GM21360 (cell line): ENCODE data around the gene SLC39A9.

Source experiments
- ATAC-seq: cut with Tn5 transposase; IDR thresholded peaks from one replicate; pipeline ENCODE4 v1.9.1; 2021; ENCODE audit warnings: mild to moderate bottlenecking, moderate library complexity; ENCODE audit not compliant: unreplicated experiment

The SLC39A9 gene

GRCh38 chr14:69398053-69398817 is at the start of gene SLC39A9, which contains the start of gene ERH:
TSS of gene SLC39A9 (plus strand) at chr14:69398692. CDS start at chr14:69399370, 678 bp downstream.
TSS of gene ERH (minus strand) at chr14:69398299. CDS start at chr14:69398233, 66 bp downstream.
- peak; percentile 88 for ATAC-seq

DNA sequence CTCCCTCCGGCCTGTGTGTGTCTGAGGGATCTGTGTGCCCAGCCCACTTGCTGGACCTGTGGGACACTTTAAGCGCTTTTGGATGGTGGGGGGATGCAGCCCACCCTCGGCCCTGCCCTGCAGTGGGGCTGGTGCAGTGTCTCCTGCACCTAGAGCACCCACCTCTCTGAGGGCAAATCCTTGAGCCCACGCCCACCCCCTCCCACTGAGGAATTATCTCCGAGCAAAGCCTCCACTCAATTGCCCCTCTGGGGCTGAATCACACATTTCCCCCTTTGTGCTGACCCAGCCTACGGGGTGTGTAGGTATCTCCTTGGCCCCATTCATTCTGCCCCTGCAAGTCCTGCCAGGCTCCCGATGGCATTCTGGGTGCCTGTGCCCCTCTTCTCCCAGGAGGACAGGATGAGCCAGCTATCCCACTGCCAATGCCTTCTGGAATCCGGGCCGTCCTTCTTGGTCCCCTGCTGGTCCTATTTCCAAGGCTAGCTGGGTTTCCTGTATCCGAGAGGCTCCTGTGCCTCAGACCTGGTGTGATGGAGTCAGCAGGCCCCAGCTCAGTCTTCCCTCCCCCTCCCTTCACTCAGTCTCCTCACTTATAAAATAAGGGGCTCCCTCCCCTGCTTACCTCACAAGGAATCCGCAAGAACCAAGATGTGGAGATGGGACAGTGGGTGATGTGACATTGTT is 49.3 kb upstream of the SLC39A9 start:
- ATAC-seq = no peak

DNA sequence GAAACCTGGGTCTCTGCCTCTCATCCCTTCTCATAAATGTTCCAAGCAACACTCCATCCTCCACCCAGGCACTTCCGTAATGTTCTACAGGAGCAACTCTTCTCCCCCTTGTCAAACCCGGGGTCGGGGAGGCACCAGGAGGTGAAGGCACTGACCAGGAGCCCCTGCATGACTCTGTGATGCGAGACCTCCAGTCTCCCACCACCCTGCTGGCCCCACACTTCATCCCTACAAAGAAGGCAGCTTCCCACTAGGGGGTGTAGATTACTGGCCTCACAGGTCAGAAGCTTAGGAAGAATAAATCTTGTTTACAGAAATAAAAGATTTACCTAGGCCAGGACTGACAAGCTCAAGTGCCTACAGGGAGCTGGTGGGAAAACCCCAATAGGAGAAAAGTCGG is 47.6 kb upstream of the SLC39A9 start:
- no peak for ATAC-seq

GRCh38 chr14:69351385-69351784 is 47.1 kb upstream of the SLC39A9 start:
- ATAC-seq = no peak

DNA sequence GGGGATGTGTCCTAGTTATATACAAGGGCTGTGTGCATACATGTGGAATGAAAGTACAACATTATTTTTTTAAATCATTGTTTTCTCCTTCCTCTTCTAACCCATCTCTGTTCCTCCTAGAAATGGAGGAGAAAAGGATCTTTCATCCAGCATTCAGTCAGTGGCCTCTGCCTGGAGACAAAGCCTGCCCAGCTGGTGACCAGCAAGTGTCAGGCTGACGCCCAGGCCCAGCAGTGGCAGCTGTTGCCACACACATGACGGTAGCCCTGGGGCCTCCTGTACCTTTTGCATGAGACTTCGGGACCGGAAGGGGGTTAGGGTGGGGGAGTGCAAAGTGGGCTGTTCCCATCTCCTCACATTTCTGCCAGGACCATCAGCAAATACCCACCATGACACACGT is 46.6 kb upstream of the SLC39A9 start:
- no peak for ATAC-seq

DNA sequence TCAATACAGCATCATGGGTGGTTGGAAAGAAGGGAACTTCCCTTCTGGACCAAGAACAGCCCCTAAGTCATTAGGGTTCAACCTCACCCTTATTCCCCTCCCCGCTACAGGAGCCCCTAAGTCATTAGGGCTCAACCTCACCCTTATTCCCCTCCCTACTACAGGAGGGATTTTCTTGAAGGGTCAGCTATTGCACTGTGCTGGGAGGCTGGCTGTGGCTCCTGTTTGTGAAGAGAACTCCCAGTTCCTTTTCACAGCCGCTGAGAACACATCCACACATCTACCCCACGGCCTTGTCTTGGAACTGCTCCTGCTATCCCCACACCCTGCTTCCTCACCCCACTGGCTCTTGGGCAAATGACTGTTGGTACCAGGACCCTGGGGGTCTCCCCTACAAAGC is 45.3 kb upstream of the SLC39A9 start:
- no peak for ATAC-seq

DNA sequence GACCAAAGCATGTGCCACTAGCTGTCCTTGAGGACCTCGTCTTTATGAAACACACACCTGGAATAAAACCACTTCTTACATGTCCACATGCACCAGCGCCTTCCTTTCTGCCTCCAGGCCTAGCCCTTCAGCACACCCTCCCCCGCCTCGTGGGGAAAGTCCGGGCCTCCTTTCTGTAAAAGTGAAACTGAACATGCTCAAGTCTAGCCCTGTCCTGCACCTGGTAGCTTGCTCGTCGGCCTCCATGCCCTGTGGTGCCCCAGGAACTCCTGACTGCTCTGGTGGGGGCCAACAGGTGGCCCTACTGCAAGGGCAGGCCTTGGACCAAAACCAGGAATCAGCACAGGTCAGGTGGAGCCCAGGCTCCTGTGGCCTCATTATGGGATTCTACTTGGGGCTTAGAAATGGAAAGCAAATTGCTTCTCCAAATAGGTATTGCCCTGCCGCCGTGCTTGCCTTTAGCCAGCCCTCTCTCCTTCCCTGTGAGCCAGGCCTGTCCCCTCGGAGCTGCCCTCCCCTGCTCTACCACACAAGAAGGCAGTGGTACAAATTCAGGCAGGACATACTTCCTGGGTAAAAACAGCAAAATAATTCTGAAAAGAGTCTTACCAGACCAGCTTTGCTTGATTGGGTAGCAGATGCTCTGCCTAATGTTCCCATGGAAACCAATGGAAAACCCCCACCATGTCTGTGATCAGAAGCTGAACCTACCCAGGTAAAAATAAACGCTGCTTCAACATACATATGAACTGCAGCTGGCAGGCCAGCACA is 43.9 kb upstream of the SLC39A9 start:
- ATAC-seq = peak; percentile 78

DNA sequence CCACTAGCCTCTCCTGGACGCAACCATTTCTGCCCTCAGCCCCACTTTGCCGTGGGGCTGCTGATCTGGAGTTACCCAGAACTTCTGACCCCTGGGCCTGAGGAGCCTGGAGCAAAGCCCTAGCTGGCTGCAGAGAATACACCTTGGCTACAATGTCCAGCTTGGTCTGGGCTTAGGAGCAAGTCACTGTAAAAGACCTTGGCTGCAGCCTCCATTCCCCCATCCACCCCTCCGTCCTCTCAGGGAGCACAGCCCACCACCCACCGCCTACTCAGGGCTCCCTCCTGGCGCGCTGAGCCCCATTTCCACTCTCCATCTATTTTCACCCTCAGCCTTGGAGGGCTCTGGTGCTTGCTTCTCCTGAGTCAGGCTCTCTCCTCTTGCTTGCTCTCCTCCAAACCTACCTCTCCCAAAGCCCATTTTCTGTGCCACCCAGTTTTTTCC is 43.3 kb upstream of the SLC39A9 start:
- ATAC-seq = no peak

- no peak for ATAC-seq
These were observed 42.7 kb upstream of the SLC39A9 start for GRCh38 chr14:69355607-69356281.

GRCh38 chr14:69356903-69357543 is 41.5 kb upstream of the SLC39A9 start:
- no peak for ATAC-seq

DNA sequence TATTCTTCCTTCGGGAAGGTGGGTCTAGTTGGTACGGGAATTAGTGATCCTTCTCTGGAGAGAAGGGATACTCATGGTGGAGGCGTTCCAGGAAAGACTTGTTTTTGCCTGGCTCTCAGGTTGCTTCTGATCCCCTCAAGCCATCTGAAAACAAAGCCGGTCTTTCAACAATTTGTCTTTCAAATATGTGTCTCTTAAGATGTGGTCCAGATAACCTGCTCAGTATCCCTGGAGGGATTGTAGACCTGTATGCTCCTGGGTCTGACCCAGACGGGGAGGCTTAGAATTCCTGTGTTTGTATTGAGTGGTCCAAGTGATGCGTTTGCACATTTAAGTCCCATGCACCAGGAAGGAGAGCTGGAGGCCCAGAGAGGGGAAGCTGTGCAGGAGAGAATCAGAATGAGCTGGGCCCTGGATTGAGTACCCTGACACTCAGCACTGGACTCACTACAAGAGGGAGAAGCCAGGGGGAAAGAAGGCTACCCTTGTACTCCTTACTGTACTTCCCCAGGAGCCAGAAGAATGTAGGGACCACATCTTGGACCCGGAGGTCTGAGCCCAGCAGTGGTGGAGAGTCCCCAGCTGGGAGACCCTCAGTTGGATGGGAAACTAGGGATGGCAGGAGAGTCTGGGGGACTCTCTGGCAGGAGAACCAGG is 40.8 kb upstream of the SLC39A9 start:
- ATAC-seq = no peak

- no peak for ATAC-seq
These were observed 40.1 kb upstream of the SLC39A9 start for GRCh38 chr14:69358233-69358963.

DNA sequence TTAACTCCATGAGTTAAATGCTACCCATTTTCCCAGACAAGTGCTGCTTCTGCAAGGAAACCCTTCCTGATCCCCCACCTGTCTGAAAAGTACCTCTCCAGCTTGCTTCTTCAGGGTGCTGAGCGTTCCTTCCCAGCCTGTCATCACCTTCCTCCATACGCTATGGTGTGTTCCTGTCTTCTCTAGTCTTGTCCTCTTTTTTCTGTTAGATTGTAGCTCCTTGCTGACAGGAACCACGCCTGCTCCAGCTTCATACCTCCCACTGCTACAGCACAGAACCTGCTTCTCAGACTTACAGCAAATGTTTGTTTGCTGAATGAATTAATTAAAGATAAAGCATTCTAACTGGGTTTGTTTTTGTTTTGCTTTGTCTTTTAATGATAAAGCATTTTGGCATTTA is 39.5 kb upstream of the SLC39A9 start:
- no peak for ATAC-seq

- ATAC-seq = no peak
These were observed 37.9 kb upstream of the SLC39A9 start for GRCh38 chr14:69360438-69361108.

- ATAC-seq = no peak
These were observed 35.4 kb upstream of the SLC39A9 start for GRCh38 chr14:69363055-69363454.

DNA sequence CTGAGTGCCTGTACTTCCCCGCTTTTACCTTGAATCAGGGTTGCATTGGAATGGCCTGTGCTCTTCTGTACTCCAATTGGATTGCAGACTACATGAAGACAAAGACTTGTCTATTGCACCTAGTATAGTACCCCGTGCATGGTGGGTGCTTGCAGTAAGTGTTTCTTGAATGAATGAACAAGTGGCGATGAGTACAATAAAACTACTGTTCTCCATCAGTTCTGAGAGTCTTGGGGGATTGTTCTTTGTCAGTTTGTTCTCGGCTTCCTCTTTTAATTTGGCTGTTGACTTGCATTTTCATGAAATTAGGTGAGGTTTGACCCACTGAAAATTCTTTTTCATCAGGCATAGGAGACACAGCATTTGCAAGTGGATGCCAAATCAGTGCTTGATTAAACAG is 34.5 kb upstream of the SLC39A9 start:
- ATAC-seq = no peak

DNA sequence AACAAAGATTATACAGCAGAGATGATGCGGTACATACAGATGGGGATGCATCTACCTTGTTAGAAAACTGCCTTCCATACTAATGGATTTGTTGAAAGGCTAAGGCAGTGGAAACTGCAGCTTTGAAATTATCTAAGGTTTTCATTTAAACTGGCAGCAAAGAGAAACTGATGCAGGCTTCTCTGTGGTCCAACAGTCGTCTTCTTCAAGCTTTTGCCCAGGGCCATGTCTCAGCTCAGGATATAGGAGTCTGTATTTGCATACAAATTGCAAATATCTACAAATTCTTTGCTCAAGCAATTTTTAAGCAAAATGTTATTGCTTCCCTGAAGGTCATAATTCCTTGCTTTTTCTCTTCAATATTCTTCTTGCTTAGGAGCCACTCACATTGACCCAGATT is 34.1 kb upstream of the SLC39A9 start:
- ATAC-seq = no peak

GRCh38 chr14:69366069-69366468 is 32.4 kb upstream of the SLC39A9 start:
- ATAC-seq = no peak

DNA sequence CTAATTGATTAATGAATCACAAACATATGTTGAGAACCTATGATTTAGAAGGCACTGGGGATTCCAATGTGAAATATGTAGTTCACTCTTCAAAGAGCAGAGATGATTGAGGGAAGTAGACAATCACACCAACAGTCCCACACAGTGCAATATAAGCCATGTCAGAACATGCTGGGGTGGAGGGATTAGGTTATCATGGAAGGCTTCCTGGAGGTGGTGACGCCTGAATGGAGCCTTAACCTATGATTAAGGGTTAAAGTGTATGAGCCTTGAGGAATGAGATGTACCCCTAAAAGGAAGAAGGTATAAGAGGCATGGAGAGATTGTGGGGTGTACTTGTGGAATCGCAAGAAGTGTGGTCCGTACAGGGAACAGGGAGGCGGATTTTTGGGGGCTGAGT is 31.7 kb upstream of the SLC39A9 start:
- ATAC-seq = no peak
